ENCODE data around the gene EPS8L3.

- TF ChIP-seq, protein P1, sequence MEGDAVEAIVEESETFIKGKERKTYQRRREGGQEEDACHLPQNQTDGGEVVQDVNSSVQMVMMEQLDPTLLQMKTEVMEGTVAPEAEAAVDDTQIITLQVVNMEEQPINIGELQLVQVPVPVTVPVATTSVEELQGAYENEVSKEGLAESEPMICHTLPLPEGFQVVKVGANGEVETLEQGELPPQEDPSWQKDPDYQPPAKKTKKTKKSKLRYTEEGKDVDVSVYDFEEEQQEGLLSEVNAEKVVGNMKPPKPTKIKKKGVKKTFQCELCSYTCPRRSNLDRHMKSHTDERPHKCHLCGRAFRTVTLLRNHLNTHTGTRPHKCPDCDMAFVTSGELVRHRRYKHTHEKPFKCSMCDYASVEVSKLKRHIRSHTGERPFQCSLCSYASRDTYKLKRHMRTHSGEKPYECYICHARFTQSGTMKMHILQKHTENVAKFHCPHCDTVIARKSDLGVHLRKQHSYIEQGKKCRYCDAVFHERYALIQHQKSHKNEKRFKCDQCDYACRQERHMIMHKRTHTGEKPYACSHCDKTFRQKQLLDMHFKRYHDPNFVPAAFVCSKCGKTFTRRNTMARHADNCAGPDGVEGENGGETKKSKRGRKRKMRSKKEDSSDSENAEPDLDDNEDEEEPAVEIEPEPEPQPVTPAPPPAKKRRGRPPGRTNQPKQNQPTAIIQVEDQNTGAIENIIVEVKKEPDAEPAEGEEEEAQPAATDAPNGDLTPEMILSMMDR (IDR thresholded peaks at IDR 0.05; ENCODE audit: poor library complexity, severe bottlenecking), result no peak
- TF ChIP-seq EP300 (conservative IDR thresholded peaks at IDR 0.05; ENCODE audit: poor library complexity, severe bottlenecking) (no peak), EZH2 (IDR thresholded peaks at IDR 0.05; ENCODE audit: borderline replicate concordance, insufficient read depth, low read length, poor library complexity, severe bottlenecking) (no peak), TAF1 (IDR thresholded peaks at IDR 0.05; ENCODE audit: low read depth) (no peak)
Observed at GRCh38 chr1:109714661-109715372, 48.9 kb downstream of the EPS8L3 start.

Measured in neural cell (in vitro differentiated cells).